GM10248 (cell line): ENCODE results near the gene ARHGAP40.

Source experiments
- CTCF ChIA-PET: fragments of 300-600 bp; sonication (Branson Sonifier 250); formaldehyde crosslinking; extraction: SDS; loops from one replicate; lab custom pipeline; 2021; ENCODE audit warnings: antibody characterized with exemption; lab: Yijun Ruan, JAX
- POLR2A ChIA-PET: fragments of 350-650 bp; sonication (Branson Sonifier 250); formaldehyde crosslinking; extraction: SDS; loops from one replicate; lab custom pipeline; 2020; ENCODE audit warnings: antibody characterized with exemption; lab: Yijun Ruan, JAX
- DNase-seq: peaks from one replicate; pipeline ENCODE4 v3.0.0; 2012; ENCODE audit errors: extremely low spot score
- CTCF ChIP-seq: IDR thresholded peaks from 2 replicates; pipeline ENCODE4 v1.5.1; 2012; ENCODE audit warnings: mild to moderate bottlenecking, low read depth; ENCODE audit errors: extremely low read depth, missing control alignments, control extremely low read depth

Gene ARHGAP40

DNA sequence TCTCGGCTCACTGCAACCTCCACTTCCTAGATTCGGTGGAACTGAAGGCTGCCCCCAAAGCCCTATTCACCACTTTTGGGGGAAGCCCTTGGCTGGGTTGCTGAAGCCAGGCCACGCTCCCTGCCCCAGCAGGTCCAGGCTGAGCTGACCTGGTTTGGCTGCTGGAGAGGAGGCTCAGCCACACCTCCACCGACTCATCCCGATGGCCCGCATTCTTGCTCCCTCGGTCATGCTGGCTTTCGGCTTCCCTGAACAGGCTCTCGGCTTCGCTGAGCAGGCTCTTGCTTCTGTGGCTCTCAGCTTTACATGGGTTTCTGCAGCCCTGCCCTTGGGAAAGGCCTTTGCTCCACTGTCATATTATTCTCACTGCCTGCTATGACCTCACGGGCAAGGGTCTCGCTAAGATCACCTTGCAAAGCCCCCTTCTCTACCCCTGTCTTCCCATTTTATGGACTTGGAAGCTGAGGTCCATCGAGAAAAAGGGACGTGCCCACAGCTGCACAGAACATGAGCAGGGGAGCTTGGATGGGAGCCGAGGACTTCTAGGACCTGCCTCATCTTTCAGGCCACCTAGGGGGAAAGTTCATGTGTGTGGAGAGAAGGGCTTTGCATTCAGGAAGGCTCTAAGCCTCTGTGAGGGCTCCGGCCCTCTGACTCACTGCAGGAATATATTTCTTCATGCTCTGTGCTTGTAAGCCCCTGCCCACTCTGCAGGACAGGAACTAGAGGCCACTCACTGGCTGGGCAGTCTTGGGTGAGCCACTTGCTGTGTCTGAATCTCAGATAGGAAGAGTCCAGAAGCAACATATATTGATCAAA, 15.6 kb downstream of the ARHGAP40 start:
- no peak for TF ChIP-seq CTCF
- no peak for DNase-seq
- ChIA-PET POLR2A (no interaction called here), CTCF (interaction anchor here (1.1 to 1.6 kb wide), 3 partner anchors 12 to 28 kb away, joined by 4 read pairs; no protein-coding TSS in a partner anchor)

DNA sequence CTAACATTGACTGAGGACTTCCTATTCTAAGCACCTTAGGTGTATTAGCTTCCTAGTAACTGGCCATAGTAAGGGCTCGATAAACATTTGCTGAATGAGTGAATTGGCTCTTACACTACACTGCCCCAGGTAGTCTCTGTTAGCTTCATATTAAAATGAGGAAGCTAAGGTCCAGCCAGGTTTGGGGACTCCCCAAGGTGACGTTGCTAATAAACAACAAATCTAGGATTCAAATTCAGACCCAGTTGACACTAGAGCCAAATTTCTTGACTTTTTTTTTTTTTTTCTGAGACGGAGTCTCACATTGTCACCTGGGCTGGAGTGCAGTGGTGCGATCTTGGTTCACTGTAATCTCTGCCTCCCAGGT, 16.2 kb downstream of the ARHGAP40 start:
- TF ChIP-seq CTCF, result no peak
- DNase-seq, result no peak
- CTCF ChIA-PET, result interaction anchor here (1.1 to 1.6 kb wide), 3 partner anchors 12 to 28 kb away, joined by 4 read pairs; no protein-coding TSS in a partner anchor
- POLR2A ChIA-PET, result no interaction called here

GRCh38 chr20:38620441-38620840, 18.8 kb downstream of the ARHGAP40 start:
- CTCF ChIA-PET, result interaction anchor here (0.7 to 3.4 kb wide), 4 partner anchors 13 to 170 kb away, joined by 3 to 13 read pairs (median 4); no protein-coding TSS in a partner anchor

DNA sequence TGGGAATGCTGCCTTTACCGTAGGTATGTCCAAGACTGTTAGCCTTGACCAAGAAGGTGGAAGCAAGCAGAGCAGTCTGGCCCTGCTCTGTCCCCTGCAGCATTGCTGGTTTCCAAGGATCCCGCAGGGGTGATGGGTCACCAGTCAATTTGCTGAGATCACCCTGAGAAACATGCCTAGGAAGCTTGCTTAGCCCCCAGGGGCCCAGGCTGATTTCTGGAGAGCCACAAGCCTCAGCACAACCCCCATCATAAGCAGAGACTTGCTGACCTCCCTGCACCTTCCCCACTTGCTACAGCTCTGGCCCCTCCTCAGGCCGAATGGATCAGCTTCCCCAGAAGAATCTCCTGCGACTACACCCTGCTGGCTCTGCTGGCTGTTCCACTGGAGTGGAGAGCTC, 21.5 kb downstream of the ARHGAP40 start:
- TF ChIP-seq CTCF, result no peak
- DNase-seq, result no peak
- ChIA-PET POLR2A (no interaction called here), CTCF (interaction anchor here (1.4 to 1.7 kb wide), 2 partner anchors 10 to 427 kb away, joined by 3 to 6 read pairs; no protein-coding TSS in a partner anchor)

More at GRCh38 chr20:38620441-38620840, 18.8 kb downstream of the ARHGAP40 start:
- POLR2A ChIA-PET, result no interaction called here
- DNase-seq, result no peak
- TF ChIP-seq CTCF, result no peak

DNA sequence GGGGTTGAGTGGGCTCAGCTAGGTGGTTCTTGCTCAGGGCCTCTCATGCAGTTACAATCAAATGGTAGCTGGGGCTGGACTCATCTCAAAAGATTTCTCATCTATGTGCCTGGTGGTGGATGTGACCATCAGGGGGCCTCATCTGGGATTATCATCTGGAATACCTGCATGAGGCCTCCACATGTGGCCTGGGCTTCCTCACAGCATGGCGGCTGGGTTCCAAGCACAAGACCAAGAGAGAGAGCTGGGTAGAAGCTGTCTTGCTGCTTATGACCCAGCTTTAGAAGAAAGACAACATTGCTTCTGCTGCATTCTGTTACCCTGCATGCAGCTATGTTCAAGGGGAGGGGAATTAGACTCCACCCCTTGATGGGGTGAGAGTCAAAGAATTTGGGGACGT, 22.5 kb downstream of the ARHGAP40 start:
- POLR2A ChIA-PET, result no interaction called here

GRCh38 chr20:38625896-38626295, 24.3 kb downstream of the ARHGAP40 start:
- ChIA-PET CTCF (no interaction called here), POLR2A (no interaction called here)
- no peak for DNase-seq
- TF ChIP-seq CTCF, result no peak

More for the DNA sequence above, 22.5 kb downstream of the ARHGAP40 start:
- CTCF ChIA-PET, result interaction anchor here (1.0 to 1.7 kb wide), 3 partner anchors 10 to 426 kb away, joined by 3 to 6 read pairs (median 3); no protein-coding TSS in a partner anchor
- TF ChIP-seq CTCF, result no peak
- no peak for DNase-seq
